GM18508 (cell line): ENCODE results near the gene CGB1.
"Not testable (repeated sequence)": the region's sequence is repeated elsewhere in the genome, so short reads cannot be mapped to it uniquely, and the experiment has no call there.

ENCODE experiments used
- ATAC-seq: cut with Tn5 transposase; IDR thresholded peaks from one replicate; pipeline ENCODE4 v1.9.1; 2021; ENCODE audit warnings: moderate number of reproducible peaks; ENCODE audit not compliant: insufficient read depth, unreplicated experiment

CGB1 gene

GRCh38 chr19:49059053-49059452 is 22.4 kb upstream of the CGB1 start:
- ATAC-seq, result no peak

- ATAC-seq, result no peak
Observed at GRCh38 chr19:49058562-49058961, 21.9 kb upstream of the CGB1 start.

GRCh38 chr19:49057636-49058234 is 21.0 kb upstream of the CGB1 start, which contains the start of gene CGB7:
CGB7 (minus strand) TSS chr19:49057749; CDS start chr19:49055375, 2,374 bp downstream.
- no peak for ATAC-seq

- not testable (repeated sequence) for ATAC-seq
Observed at GRCh38 chr19:49056902-49057596, 20.4 kb upstream of the CGB1 start.

GRCh38 chr19:49056101-49056901 is 19.6 kb upstream of the CGB1 start:
- ATAC-seq, result no peak

- ATAC-seq, result not testable (repeated sequence)
Observed at GRCh38 chr19:49050376-49051033, 13.8 kb upstream of the CGB1 start.

GRCh38 chr19:49049834-49050233 is 13.1 kb upstream of the CGB1 start:
- ATAC-seq, result not testable (repeated sequence)

GRCh38 chr19:49049011-49049410 is 12.3 kb upstream of the CGB1 start, which contains the start of gene CGB8:
CGB8 (minus strand) TSS chr19:49049111; CDS start chr19:49048739, 372 bp downstream.
- ATAC-seq, result not testable (repeated sequence)

GRCh38 chr19:49043548-49043947 is 6.9 kb upstream of the CGB1 start, which contains the start of gene CGB5:
CGB5 (plus strand) TSS chr19:49043848; CDS start chr19:49044210, 362 bp downstream.
- ATAC-seq, result not testable (repeated sequence)

GRCh38 chr19:49042666-49043065 is 6.0 kb upstream of the CGB1 start:
- ATAC-seq, result not testable (repeated sequence)

GRCh38 chr19:49042177-49042576 is 5.5 kb upstream of the CGB1 start:
- no peak for ATAC-seq

GRCh38 chr19:49039736-49040135 is 3.0 kb upstream of the CGB1 start:
- ATAC-seq, result not testable (repeated sequence)

- ATAC-seq, result not testable (repeated sequence)
Observed at GRCh38 chr19:49038557-49039276, 2.0 kb upstream of the CGB1 start.

- not testable (repeated sequence) for ATAC-seq
Observed at GRCh38 chr19:49038111-49038510, 1.4 kb upstream of the CGB1 start.

- ATAC-seq, result not testable (repeated sequence)
Observed at GRCh38 chr19:49031642-49032301, 4.9 kb downstream of the CGB1 start, which contains the start of gene CGB2. CGB2 (plus strand) TSS chr19:49031890; CDS start chr19:49032096, 206 bp downstream.

- ATAC-seq, result not testable (repeated sequence)
Observed at GRCh38 chr19:49030323-49030722, 6.4 kb downstream of the CGB1 start.

GRCh38 chr19:49029749-49030148 is 6.9 kb downstream of the CGB1 start:
- ATAC-seq, result not testable (repeated sequence)

- not testable (repeated sequence) for ATAC-seq
Observed at GRCh38 chr19:49028686-49029085, 8.0 kb downstream of the CGB1 start.

- not testable (repeated sequence) for ATAC-seq
Observed at GRCh38 chr19:49025599-49025998, 11.1 kb downstream of the CGB1 start.
